Pancreas (tissue), 10 donors: ENCODE data around the gene EFNA5. TPM values are rescaled to one million over a fixed set of nuclear protein-coding genes. Genes with fewer than 3 reads are reported as not detected.
A peak's percentile ranks its signal among the peaks of the same experiment; 100 is the strongest.

Source experiments
- ATAC-seq, 4 donors: fragments of 200-7000 bp; cut with Tn5 transposase; one replicate each; pipeline versions ENCODE4 v1.8.0 to v1.9.1; 2020; ENCODE audit warnings: mild to moderate bottlenecking in 4 of 4, moderate library complexity in 4 of 4
- DNase-seq, 6 donors: peaks; one replicate each; pipeline ENCODE4 v3.0.0-alpha.2; 2020
- FAIRE-seq: peaks from 2 replicates; lab custom pipeline; 2012; peaks lifted over from hg19 to GRCh38; lab: Jason Lieb, UNC
- H3K27ac ChIP-seq, 4 donors: fragments of 200-600 bp; sonication (generic); 1 replicate in 3 of 4; 2 replicates in 1 of 4; pipeline versions ENCODE4 v1.5.0 to v1.8.0; 2020
- H3K27me3 ChIP-seq, 4 donors: fragments of 200-600 bp; one replicate each; pipeline ENCODE4 v1.8.0; 2021
- H3K36me3 ChIP-seq, 3 donors: fragments of 200-600 bp; sonication (generic) in 1 of 3; one replicate each; pipeline versions ENCODE4 v1.5.0 to v1.8.0; 2020 to 2021
- H3K4me1 ChIP-seq, 3 donors: fragments of 200-600 bp; one replicate each; pipeline ENCODE4 v1.8.0; 2021
- H3K4me3 ChIP-seq, 4 donors: fragments of 200-600 bp; sonication (generic) in 2 of 4; one replicate each; pipeline versions ENCODE4 v1.5.0 to v1.8.0; 2020 to 2021
- H3K9me3 ChIP-seq, 4 donors: fragments of 200-600 bp; one replicate each; pipeline ENCODE4 v1.8.0; 2021
- WGBS, 2 donors: extraction: QIAGEN DNeasy Blood & Tissue Kit; methylation state at CpG; one replicate each; pipeline ENCODE4 v1.1.7; 2013; 5-methylcytosine and 5-hydroxymethylcytosine counted together
- intact Hi-C, 3 donors: fragments of 100-400 bp; cut with DNase I; formaldehyde crosslinking; loops; one replicate each; pipeline versions ENCODE4 v1.11.1 to v1.14.2; 2022
- polyA plus RNA-seq, 2 donors: library from polyadenylated mRNA; stranded (reverse); fragments of 200-250 nt; gene quantifications; one replicate each; pipeline ENCODE4 v1.2.3, GENCODE V29; 2013
- total RNA-seq, 6 donors: library from RNA; stranded (reverse); fragmentation: NEBNext Ultra II Directional in 4 of 6; extraction: Animal tissue kit (Norgen Biotek cat#: 25700) in 4 of 6; gene quantifications; one replicate each; pipeline versions ENCODE4 v1.2.1 to v1.2.4, GENCODE V29; 2021 to 2023
- TF ChIP-seq, protein P1 (sequence below), 4 donors: fragments of 200-600 bp; sonication (generic) in 3 of 4; IDR thresholded peaks; one replicate each; pipeline versions ENCODE4 v1.5.0 to v1.8.0; 2021; ENCODE audit warnings: antibody characterized with exemption in 4 of 4
- donor health status: healthy with polysubstance abuse.
- donor health status: DM: no; HTN: no; CAD: no; lungs with moderate emphysema.
- donor health status: DM: no; HTN: no; CAD: no.
- donor health status: control.
- donor health status: control.
- donor health status: Bipolar disorder and iron deficiency.
- donor health status: DM: yes; HTN: yes; CAD: no.
- donor health status: DM: no; HTN: no; CAD: no.
- donor health status: DM: no; HTN: no; CAD: no.
- donor health status: DM: yes; HTN: yes; CAD: no.

Gene EFNA5
- total and polyA plus RNA-seq, 8 donors = 0.23 to 3.8 (median 2.1) TPM

DNA sequence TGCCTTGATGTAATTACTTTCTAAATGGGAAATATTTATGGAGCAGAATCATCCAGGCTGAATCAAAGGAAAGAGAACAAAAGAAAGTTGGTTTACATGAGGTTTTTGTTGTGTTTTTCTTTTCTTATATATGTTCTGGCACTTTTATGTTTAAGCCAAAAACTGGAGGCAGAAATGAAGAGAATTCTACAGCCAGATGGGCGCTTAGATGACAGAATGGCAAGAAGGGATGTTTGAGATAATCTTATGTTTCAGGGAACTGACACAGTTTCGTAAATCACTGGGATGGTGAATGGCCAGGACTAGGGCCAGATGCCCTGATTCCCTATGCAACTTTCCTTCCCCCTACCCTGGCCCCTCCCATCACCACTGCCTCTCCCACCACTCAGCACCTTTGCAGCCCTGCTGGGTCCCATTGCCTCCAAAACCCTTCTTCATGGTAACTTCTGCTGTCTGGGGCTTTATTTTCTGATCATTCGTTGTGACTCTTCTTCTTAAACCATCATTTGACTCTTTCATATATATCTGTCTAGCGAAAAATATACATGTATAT is 111.8 kb downstream of the EFNA5 start:
- Histone ChIP-seq H3K27me3 (no peaks in the 10 kb centered on the region), H3K9me3 (no peaks in the 10 kb centered on the region), H3K4me3 (no peak overlapping the region), H3K36me3 (no peaks in the 10 kb centered on the region), H3K27ac (no peak overlapping the region), H3K4me1 (no peaks in the 10 kb centered on the region)
- 85 to 95% methylated on average over 4 of the region's 4 CpGs for WGBS, 2 donors
- intact Hi-C loops = no loop called here
- DNase-seq (no peak), ATAC-seq (no peak), FAIRE-seq (no peak)
- TF ChIP-seq, protein P1, sequence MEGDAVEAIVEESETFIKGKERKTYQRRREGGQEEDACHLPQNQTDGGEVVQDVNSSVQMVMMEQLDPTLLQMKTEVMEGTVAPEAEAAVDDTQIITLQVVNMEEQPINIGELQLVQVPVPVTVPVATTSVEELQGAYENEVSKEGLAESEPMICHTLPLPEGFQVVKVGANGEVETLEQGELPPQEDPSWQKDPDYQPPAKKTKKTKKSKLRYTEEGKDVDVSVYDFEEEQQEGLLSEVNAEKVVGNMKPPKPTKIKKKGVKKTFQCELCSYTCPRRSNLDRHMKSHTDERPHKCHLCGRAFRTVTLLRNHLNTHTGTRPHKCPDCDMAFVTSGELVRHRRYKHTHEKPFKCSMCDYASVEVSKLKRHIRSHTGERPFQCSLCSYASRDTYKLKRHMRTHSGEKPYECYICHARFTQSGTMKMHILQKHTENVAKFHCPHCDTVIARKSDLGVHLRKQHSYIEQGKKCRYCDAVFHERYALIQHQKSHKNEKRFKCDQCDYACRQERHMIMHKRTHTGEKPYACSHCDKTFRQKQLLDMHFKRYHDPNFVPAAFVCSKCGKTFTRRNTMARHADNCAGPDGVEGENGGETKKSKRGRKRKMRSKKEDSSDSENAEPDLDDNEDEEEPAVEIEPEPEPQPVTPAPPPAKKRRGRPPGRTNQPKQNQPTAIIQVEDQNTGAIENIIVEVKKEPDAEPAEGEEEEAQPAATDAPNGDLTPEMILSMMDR (IDR thresholded peaks at IDR 0.05) = no peak

DNA sequence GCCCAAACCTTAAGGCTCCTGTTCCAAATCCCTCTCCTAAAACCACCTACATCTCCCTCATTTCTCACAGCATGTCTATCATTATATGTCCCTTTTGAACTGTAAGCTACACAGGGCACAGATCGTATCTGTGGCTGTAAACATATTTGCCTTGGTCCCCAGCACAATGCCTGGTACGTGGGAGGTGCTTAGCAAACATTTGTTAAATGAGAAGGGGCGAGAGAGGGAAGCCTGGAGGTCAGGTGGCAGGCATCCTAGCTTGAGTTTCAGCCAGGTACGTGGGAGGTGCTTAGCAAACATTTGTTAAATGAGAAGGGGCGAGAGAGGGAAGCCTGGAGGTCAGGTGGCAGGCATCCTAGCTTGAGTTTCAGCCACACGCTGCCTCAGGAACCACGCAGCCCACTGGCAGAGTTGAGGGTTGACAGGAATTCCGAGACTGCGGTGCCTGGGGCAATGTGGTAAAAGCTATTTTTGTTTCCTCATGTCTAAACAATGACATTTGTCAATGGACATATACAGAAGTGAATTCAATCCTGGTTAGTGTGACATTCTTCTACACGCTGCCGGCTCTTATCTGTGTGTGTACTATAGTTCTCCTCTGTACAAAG is 113.6 kb downstream of the EFNA5 start:
- no peak for FAIRE-seq

DNA sequence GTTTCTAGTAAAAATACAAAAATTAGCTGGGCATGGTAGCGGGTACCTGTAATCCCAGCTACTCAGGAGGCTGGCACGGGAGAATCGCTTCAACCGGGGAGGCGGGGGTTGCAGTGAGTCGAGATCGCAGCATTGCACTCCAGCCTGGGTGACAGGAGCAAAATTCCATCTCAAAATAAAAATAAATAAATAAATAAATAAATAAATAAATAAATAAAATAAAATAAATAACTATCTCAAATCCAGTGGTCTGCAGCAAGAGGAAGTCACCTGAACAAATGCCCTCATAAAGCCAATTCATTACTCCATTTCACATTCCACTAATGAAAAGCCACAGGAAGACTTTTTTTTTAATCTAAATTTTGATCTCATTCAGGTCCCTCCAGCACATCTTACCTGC is 114.2 kb downstream of the EFNA5 start:
- FAIRE-seq (no peak), DNase-seq (no peak), ATAC-seq (no peak)
- Histone ChIP-seq H3K36me3 (no peaks in the 10 kb centered on the region), H3K4me1 (no peaks in the 10 kb centered on the region), H3K4me3 (no peak overlapping the region), H3K27ac (no peak overlapping the region), H3K27me3 (no peaks in the 10 kb centered on the region), H3K9me3 (no peaks in the 10 kb centered on the region)
- TF ChIP-seq, protein P1 (IDR thresholded peaks at IDR 0.05) = no peak
- WGBS, 2 donors = 96 to 98% methylated on average over 7 of the region's 7 CpGs
- intact Hi-C loops = no loop called here

More for the DNA sequence above, 113.6 kb downstream of the EFNA5 start:
- WGBS, 2 donors = 42 to 47% methylated on average over 11 of the region's 11 CpGs
- intact Hi-C loops = no loop called here
- Histone ChIP-seq H3K27me3 (no peaks in the 10 kb centered on the region), H3K27ac (no peak overlapping the region), H3K4me1 (no peaks in the 10 kb centered on the region), H3K9me3 (no peaks in the 10 kb centered on the region), H3K36me3 (no peaks in the 10 kb centered on the region), H3K4me3 (no peak overlapping the region)
- DNase-seq = peak in 1 of 6 donors; percentile 27
- TF ChIP-seq, protein P1 (IDR thresholded peaks at IDR 0.05) = no peak
- peak in 3 of 4 donors; percentile 56 to 61 (median 57) for ATAC-seq

DNA sequence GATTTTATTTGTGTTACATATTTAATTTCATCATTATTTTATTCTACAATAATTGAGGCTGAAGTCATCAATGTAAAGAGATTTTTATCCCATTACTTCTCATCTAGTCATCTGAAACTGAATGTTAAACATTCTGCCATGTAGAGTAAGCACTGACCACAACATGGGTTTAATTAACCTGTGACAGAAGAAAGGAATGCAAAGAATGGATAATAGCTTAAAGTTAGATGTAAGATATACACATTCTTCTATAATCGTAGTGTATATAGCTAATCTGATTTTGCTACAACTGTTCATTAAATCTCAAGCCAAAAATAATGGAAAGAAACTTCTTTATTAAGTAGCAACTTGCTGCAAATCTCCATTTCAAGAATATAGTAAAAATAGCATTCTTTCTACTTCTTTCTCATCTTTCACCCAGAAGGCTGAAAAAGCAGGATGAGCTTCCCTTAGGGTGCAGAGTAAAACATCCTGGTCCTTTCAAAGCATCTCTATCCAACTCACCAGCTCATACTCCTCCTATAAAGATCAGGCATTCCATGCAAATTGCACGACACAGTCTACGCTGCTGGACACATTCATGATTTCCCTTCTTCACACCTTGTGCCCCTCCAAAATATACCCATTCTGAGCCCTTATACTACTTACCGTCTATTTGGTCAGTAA is 115.2 kb downstream of the EFNA5 start:
- TF ChIP-seq, protein P1 (IDR thresholded peaks at IDR 0.05) = no peak
- ATAC-seq (no peak), DNase-seq (no peak), FAIRE-seq (no peak)
- Histone ChIP-seq H3K36me3 (no peaks in the 10 kb centered on the region), H3K27me3 (no peaks in the 10 kb centered on the region), H3K27ac (no peak overlapping the region), H3K9me3 (no peaks in the 10 kb centered on the region), H3K4me1 (no peaks in the 10 kb centered on the region), H3K4me3 (no peak overlapping the region)
- WGBS, 2 donors = 81 to 85% methylated on average over 4 of the region's 4 CpGs
- intact Hi-C loops = no loop called here
